ENCODE results near the gene ZFP69B.
A peak's percentile ranks its signal among the peaks of the same experiment; 100 is the strongest.

The ZFP69B gene
- 1.6 to 3.3 reads per million in 2 donors for total RNA-seq

GRCh38 chr1:40449684-40450494 is at the start of gene ZFP69B:
Gene ZFP69B, plus strand, starts transcription at chr1:40450476. Its CDS starts 486 bp downstream, at chr1:40450962.
- peak; percentile 73 to 88 (median 81) for DNase-seq

GRCh38 chr1:40401473-40402201 is 48.6 kb upstream of the ZFP69B start:
- no peak for DNase-seq

GRCh38 chr1:40404670-40405462 is 45.4 kb upstream of the ZFP69B start:
- DNase-seq, result peak in 2 of 5 experiments; percentile 52 to 72

GRCh38 chr1:40405812-40406211 is 44.5 kb upstream of the ZFP69B start:
- DNase-seq, result no peak

GRCh38 chr1:40407453-40407852 is 42.8 kb upstream of the ZFP69B start:
- DNase-seq, result no peak

GRCh38 chr1:40409467-40409866 is 40.8 kb upstream of the ZFP69B start:
- DNase-seq, result no peak

- DNase-seq, result no peak
These were observed 39.0 kb upstream of the ZFP69B start for GRCh38 chr1:40411294-40411693.

GRCh38 chr1:40411843-40412242 is 38.4 kb upstream of the ZFP69B start:
- no peak for DNase-seq

GRCh38 chr1:40413527-40414252 is 36.6 kb upstream of the ZFP69B start:
- DNase-seq, result no peak

GRCh38 chr1:40414331-40414730 is 35.9 kb upstream of the ZFP69B start:
- no peak for DNase-seq

- no peak for DNase-seq
These were observed 33.6 kb upstream of the ZFP69B start for GRCh38 chr1:40416709-40417108.

- no peak for DNase-seq
These were observed 28.6 kb upstream of the ZFP69B start for GRCh38 chr1:40421431-40422384.

GRCh38 chr1:40422630-40423263 is 27.5 kb upstream of the ZFP69B start:
- no peak for DNase-seq

- no peak for DNase-seq
These were observed 27.0 kb upstream of the ZFP69B start for GRCh38 chr1:40423264-40423642.

GRCh38 chr1:40423951-40424618 is 26.2 kb upstream of the ZFP69B start:
- no peak for DNase-seq

- no peak for DNase-seq
These were observed 25.1 kb upstream of the ZFP69B start for GRCh38 chr1:40425198-40425597.

- no peak for DNase-seq
These were observed 18.9 kb upstream of the ZFP69B start for GRCh38 chr1:40431385-40431784.

GRCh38 chr1:40432644-40433390 is 17.5 kb upstream of the ZFP69B start:
- DNase-seq, result no peak

GRCh38 chr1:40435471-40435870 is 14.8 kb upstream of the ZFP69B start:
- DNase-seq, result no peak
